Brain microvascular endothelial cell (primary cell): ENCODE data around the gene GCLC.

Source experiments
- DNase-seq: peaks from one replicate; pipeline ENCODE4 v3.0.0-alpha.2; 2020
- H3K27ac ChIP-seq: fragments of 250-450 bp; sonication (Bioruptor Pico); 2 replicates; pipeline ENCODE4 v1.5.1; 2020; ENCODE audit warnings: mild to moderate bottlenecking, moderate library complexity
- H3K27me3 ChIP-seq: fragments of 250-450 bp; sonication (Bioruptor Pico); replicated peaks from 2 replicates; pipeline ENCODE4 v1.5.1; 2020; ENCODE audit warnings: mild to moderate bottlenecking
- H3K36me3 ChIP-seq: fragments of 250-450 bp; sonication (Bioruptor Pico); replicated peaks from 2 replicates; pipeline ENCODE4 v1.5.1; 2020; ENCODE audit warnings: mild to moderate bottlenecking
- H3K4me3 ChIP-seq: 2 replicates; pipeline ENCODE4 v1.5.1; 2011; ENCODE audit warnings: low read depth, mild to moderate bottlenecking, control low read depth, low read length, moderate library complexity
- CTCF ChIP-seq: IDR thresholded peaks from 2 replicates; pipeline ENCODE4 v1.5.1; 2011; ENCODE audit warnings: low read depth, mild to moderate bottlenecking, moderate library complexity, low read length, control low read depth, inconsistent platforms; ENCODE audit errors: missing control alignments
- in situ Hi-C: cut with HindIII; loops from 2 replicates; pipeline ENCODE4 v1.10.0; 2017; ENCODE audit warnings: low sequenced_read_pairs, low pct_ligation_motif_present

The GCLC gene

DNA sequence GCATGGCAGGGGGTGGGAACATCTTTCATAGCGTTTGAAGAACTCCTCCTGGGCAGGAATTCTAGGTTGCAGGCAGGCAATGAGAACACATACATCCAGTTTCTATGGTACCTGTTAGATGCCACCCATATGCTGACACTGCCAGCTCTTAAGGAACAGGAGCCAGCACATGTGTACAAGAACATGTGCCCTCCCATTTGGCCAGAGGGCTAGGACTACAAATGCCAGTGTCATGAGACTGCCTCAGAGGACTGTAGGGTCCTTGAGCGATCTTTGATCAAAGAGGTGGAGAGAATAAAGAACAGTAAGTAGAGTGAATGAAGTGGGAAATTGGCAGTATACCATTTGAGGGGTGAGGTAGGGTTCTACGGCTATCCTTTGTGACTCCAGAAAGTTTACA, 45.8 kb downstream of the GCLC start:
- no peak for TF ChIP-seq CTCF
- DNase-seq: no peak
- Histone ChIP-seq H3K27ac (no peak overlapping the region), H3K4me3 (no peak overlapping the region), H3K36me3 (no peaks in the 10 kb centered on the region), H3K27me3 (no peaks in the 10 kb centered on the region)
- in situ Hi-C loops: loop anchor here (25.0 kb wide), 1 partner anchor 163 kb away; the partner anchor contains the start of gene KLHL31

DNA sequence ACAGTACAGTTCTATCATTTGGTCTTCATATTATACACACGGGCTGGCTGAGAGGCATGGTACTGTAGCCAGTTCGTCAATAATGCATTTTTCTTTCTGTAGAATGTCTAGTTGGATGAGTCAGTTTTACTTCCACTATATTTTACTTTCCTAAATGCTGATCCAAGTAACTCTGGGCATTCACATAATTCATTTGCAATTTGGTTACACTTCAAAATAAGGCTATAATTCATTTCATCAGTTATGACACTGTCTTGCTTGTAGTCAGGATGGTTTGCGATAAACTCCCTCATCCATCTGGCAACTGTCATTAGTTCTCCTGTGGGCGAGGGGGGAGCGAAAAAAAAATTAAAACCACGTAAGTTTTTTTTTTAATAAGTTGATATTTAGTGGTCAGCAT, 46.3 kb downstream of the GCLC start:
- Histone ChIP-seq H3K27me3 (no peaks in the 10 kb centered on the region), H3K4me3 (no peak overlapping the region), H3K36me3 (no peaks in the 10 kb centered on the region), H3K27ac (no peak overlapping the region)
- TF ChIP-seq CTCF: no peak
- no peak for DNase-seq
- in situ Hi-C loops: loop anchor here (25.0 kb wide), 1 partner anchor 164 kb away; the partner anchor contains the start of gene KLHL31

GRCh38 chr6:53497905-53498304, 47.0 kb downstream of the GCLC start:
- H3K36me3 ChIP-seq: no peaks in the 10 kb centered on the region
- no peak overlapping the region for H3K4me3 ChIP-seq
- no peak for TF ChIP-seq CTCF
- in situ Hi-C loops: loop anchor here (25.0 kb wide), 1 partner anchor 164 kb away; the partner anchor contains the start of gene KLHL31
- DNase-seq: no peak
- no peaks in the 10 kb centered on the region for H3K27me3 ChIP-seq
- H3K27ac ChIP-seq: no peak overlapping the region

DNA sequence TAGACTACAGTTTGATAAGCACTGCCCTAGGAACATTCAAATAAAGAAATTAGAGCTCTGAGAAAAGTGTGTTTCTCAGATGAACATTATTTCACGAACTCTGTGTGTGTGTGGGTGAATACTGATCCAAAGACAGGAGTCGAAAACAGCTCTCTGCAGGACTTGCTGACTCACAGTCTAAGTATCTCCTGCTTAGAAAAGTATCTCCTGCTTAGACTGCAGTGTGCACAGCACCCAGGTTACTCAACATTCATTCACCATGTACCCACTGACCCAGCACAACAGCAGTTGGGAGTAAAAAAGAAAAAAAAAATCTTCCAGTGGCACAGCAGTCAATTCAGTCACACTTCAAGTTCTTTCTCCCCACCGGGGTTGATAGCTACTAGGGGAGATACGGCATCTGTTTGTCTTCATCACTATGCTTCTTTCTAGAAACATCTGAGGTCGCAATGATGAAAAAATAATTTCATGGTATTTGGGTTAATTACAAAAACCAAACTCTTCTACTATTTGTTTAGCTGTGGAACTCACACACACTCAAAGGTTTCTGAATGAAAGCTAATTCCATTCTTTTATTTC, 48.0 kb downstream of the GCLC start:
- peak overlapping the region; percentile 19 for H3K27ac ChIP-seq
- TF ChIP-seq CTCF: no peak

GRCh38 chr6:53495506-53496499, 49.1 kb downstream of the GCLC start:
- Histone ChIP-seq H3K27ac (peak overlapping the region; percentile 19), H3K27me3 (no peaks in the 10 kb centered on the region), H3K36me3 (no peaks in the 10 kb centered on the region), H3K4me3 (no peak overlapping the region)
- DNase-seq: no peak
- TF ChIP-seq CTCF: no peak
- in situ Hi-C loops: loop anchor here (25.0 kb wide), 1 partner anchor 166 kb away; the partner anchor contains the start of gene KLHL31

More for the DNA sequence above, 48.0 kb downstream of the GCLC start:
- in situ Hi-C loops: loop anchor here (25.0 kb wide), 1 partner anchor 165 kb away; the partner anchor contains the start of gene KLHL31
- Histone ChIP-seq H3K4me3 (no peak overlapping the region), H3K27me3 (no peaks in the 10 kb centered on the region), H3K36me3 (no peaks in the 10 kb centered on the region)
- peak; percentile 87 for DNase-seq
